K562 (cell line): Measurements from ENCODE around the gene MAML1. TPM values are rescaled to one million over a fixed set of nuclear protein-coding genes. Genes with fewer than 3 reads are reported as not detected.

ENCODE experiments used
- BDP1 ChIP-seq: IDR thresholded peaks from 3 replicates; pipeline ENCODE4 v1.6.1; 2011; ENCODE audit not compliant: insufficient read length, insufficient read depth
- KDM2B ChIP-seq: fragments of 250-450 bp; sonication (Bioruptor Pico); IDR thresholded peaks from 2 replicates; pipeline ENCODE4 v1.8.0; 2021; ENCODE audit warnings: mild to moderate bottlenecking, moderate library complexity
- MCM2 ChIP-seq: fragments of 450-650 bp; IDR thresholded peaks from 2 replicates; pipeline ENCODE4 v1.6.1; 2017; ENCODE audit warnings: low read depth, mild to moderate bottlenecking
- MIER1 ChIP-seq: fragments of 450-650 bp; IDR thresholded peaks from 2 replicates; pipeline ENCODE4 v1.6.1; 2016; ENCODE audit warnings: antibody characterized with exemption, mild to moderate bottlenecking, low read depth
- MTA1 ChIP-seq: fragments of 450-650 bp; IDR thresholded peaks from 2 replicates; pipeline ENCODE4 v1.6.1; 2017; ENCODE audit warnings: borderline replicate concordance
- NELFE ChIP-seq: IDR thresholded peaks from 2 replicates; pipeline ENCODE4 v1.6.1; 2011; ENCODE audit warnings: mild to moderate bottlenecking; ENCODE audit not compliant: insufficient read depth, insufficient read length
- NFYB ChIP-seq: IDR thresholded peaks from 2 replicates; pipeline ENCODE4 v1.6.1; 2011; ENCODE audit warnings: mild to moderate bottlenecking, moderate library complexity; ENCODE audit not compliant: insufficient read length; ENCODE audit errors: extremely low read depth
- OTX1 ChIP-seq: fragments of 450-650 bp; formaldehyde crosslinking; IDR thresholded peaks from 2 replicates; pipeline ENCODE4 v1.4.0; 2022; ENCODE audit warnings: mild to moderate bottlenecking
- PCBP2 ChIP-seq: fragments of 200-400 bp; formaldehyde crosslinking; IDR thresholded peaks from 2 replicates; pipeline ENCODE4 v1.6.1; 2018; ENCODE audit warnings: low read length, low read depth, mild to moderate bottlenecking, moderate library complexity; ENCODE audit not compliant: poor library complexity, severe bottlenecking
- PHTF2 ChIP-seq: fragments of 250-450 bp; sonication (Bioruptor Pico); IDR thresholded peaks from 2 replicates; pipeline ENCODE4 v1.5.0; 2021; ENCODE audit warnings: mild to moderate bottlenecking
- RBM22 ChIP-seq: fragments of 200-400 bp; formaldehyde crosslinking; IDR thresholded peaks from 2 replicates; pipeline ENCODE4 v1.6.1; 2018; ENCODE audit warnings: low read length, low read depth; ENCODE audit not compliant: poor library complexity, severe bottlenecking
- RFX1 ChIP-seq: fragments of 450-650 bp; IDR thresholded peaks from 2 replicates; pipeline ENCODE4 v1.6.1; 2016; ENCODE audit warnings: mild to moderate bottlenecking, moderate library complexity
- RFX7 ChIP-seq: fragments of 250-450 bp; sonication (Bioruptor Pico); IDR thresholded peaks from 2 replicates; pipeline ENCODE4 v1.5.1; 2021; ENCODE audit warnings: mild to moderate bottlenecking
- SAP30 ChIP-seq: fragments of 200-600 bp; sonication (generic); IDR thresholded peaks from 2 replicates; pipeline ENCODE4 v1.6.1; 2012; ENCODE audit warnings: borderline replicate concordance, low read depth, mild to moderate bottlenecking, moderate library complexity, low read length, control low read depth, inconsistent platforms; ENCODE audit not compliant: insufficient read depth, poor library complexity, severe bottlenecking
- SIN3A ChIP-seq, 2 experiments: fragments of 150-350 bp in 1 of 2; IDR thresholded peaks; 2 replicates each; pipeline ENCODE4 v1.6.1; 2011 to 2016; ENCODE audit warnings: borderline replicate concordance in 2 of 2, low read depth in 2 of 2, low read length in 2 of 2, mild to moderate bottlenecking in 2 of 2, moderate library complexity in 2 of 2; ENCODE audit not compliant: control insufficient read depth in 1 of 2
- SIN3B ChIP-seq: fragments of 450-650 bp; IDR thresholded peaks from 2 replicates; pipeline ENCODE4 v1.6.1; 2017; ENCODE audit warnings: low read depth, mild to moderate bottlenecking, moderate library complexity
- SMARCB1 ChIP-seq: IDR thresholded peaks from 2 replicates; pipeline ENCODE4 v1.6.1; 2011; ENCODE audit warnings: improper control_type of control experiment, low read depth; ENCODE audit not compliant: insufficient read length
- SRSF3 ChIP-seq: fragments of 200-400 bp; formaldehyde crosslinking; IDR thresholded peaks from 2 replicates; pipeline ENCODE4 v1.6.1; 2016; ENCODE audit warnings: mild to moderate bottlenecking, low read length, moderate library complexity; ENCODE audit not compliant: insufficient read depth
- TAL1 ChIP-seq: fragments of 450-650 bp; IDR thresholded peaks from 2 replicates; pipeline ENCODE4 v1.6.1; 2016; ENCODE audit warnings: mild to moderate bottlenecking
- ZBTB9 ChIP-seq: fragments of 450-650 bp; formaldehyde crosslinking; IDR thresholded peaks from 2 replicates; pipeline ENCODE4 v1.4.0; 2020; ENCODE audit warnings: mild to moderate bottlenecking, moderate library complexity
- ZFP36 ChIP-seq: fragments of 150-350 bp; IDR thresholded peaks from 2 replicates; pipeline ENCODE4 v1.6.1; 2018; ENCODE audit warnings: low read length, low read depth; ENCODE audit not compliant: partially characterized antibody
- ZNF217 ChIP-seq: sonication (generic); formaldehyde crosslinking; IDR thresholded peaks from 2 replicates; pipeline ENCODE4 v1.8.0; 2022; ENCODE audit warnings: mild to moderate bottlenecking, missing genetic modification reagents
- ZNF253 ChIP-seq: fragments of 250-450 bp; sonication (Bioruptor Pico); conservative IDR thresholded peaks from 2 replicates; pipeline ENCODE4 v1.6.1; 2021; ENCODE audit warnings: mild to moderate bottlenecking
- ZNF274 ChIP-seq: IDR thresholded peaks from 2 replicates; pipeline ENCODE4 v1.6.1; 2011; ENCODE audit warnings: low read depth, mild to moderate bottlenecking, low read length, moderate library complexity, borderline replicate concordance
- ZNF512 ChIP-seq: IDR thresholded peaks from 2 replicates; pipeline ENCODE4 v1.6.1; 2016; ENCODE audit warnings: missing genetic modification characterization, missing compliant biosample characterization
- ZNF644 ChIP-seq: fragments of 200-800 bp; sonication (Bioruptor generic); IDR thresholded peaks from 2 replicates; pipeline ENCODE4 v1.6.1; 2016; ENCODE audit warnings: low read depth, missing genetic modification characterization, missing compliant biosample characterization
- ZNF699 ChIP-seq: fragments of 250-450 bp; sonication (Bioruptor Pico); IDR thresholded peaks from 2 replicates; pipeline ENCODE4 v1.8.0; 2021; ENCODE audit warnings: mild to moderate bottlenecking, moderate library complexity; ENCODE audit not compliant: insufficient replicate concordance
- ZNF707 ChIP-seq: fragments of 250-450 bp; sonication (Bioruptor Pico); conservative IDR thresholded peaks from 2 replicates; pipeline ENCODE4 v1.8.0; 2022; ENCODE audit warnings: inconsistent platforms, mild to moderate bottlenecking, moderate library complexity
- polyA plus RNA-seq, 8 experiments: library from polyadenylated mRNA; depleted of rRNA in 4 of 8; stranded (reverse) in 5 of 8; unstranded in 3 of 8; fragments of >200 nt; fragmentation: Nextera tagmentation in 2 of 8; fragmentation: Illumina TruSeq in 1 of 8; extraction: Ambion mirVana in 2 of 8; extraction: Trizol in 1 of 8; gene quantifications; 2 replicates each; pipeline versions ENCODE4 v1.2.1 to v1.2.3, GENCODE V29; 2011 to 2014; ENCODE audit warnings: inconsistent platforms in 1 of 8, missing spikeins in 1 of 8
- total RNA-seq, 7 experiments: library from RNA; depleted of rRNA in 6 of 7; stranded (reverse); fragments of >200 nt in 6 of 7; fragmentation: Illumina TruSeq in 2 of 7; extraction: Trizol in 2 of 7; gene quantifications; 2 replicates each; pipeline versions ENCODE4 v1.2.1 to v1.2.3, GENCODE V29; 2011 to 2021; ENCODE audit warnings: low replicate concordance in 1 of 7

MAML1 gene
- total and polyA plus RNA-seq, 9 of the 15 experiments (the other 6 are each of a cell fraction or from before 2014, with no cell fraction given) = 0.32 to 18.4 (median 7.0) TPM

- TF ChIP-seq RFX7 (CRISPR knock-in tag) = no peak
- peak in 1 of 2 experiments; percentile 39; a peak in 1 of 4 replicates for TF ChIP-seq SIN3A (IDR thresholded peaks at IDR 0.05; ENCODE audit: borderline replicate concordance in 2 of 2, control insufficient read depth in 1 of 2, low read depth in 2 of 2, low read length in 2 of 2)
- no peak for TF ChIP-seq SRSF3
- TF ChIP-seq MTA1 = no peak
- TF ChIP-seq MIER1 = no peak
- no peak for TF ChIP-seq RFX1
- TF ChIP-seq ZBTB9 (CRISPR knock-in tag) = no peak
- no peak for TF ChIP-seq ZNF644 (tag)
- no peak for TF ChIP-seq ZNF707 (CRISPR knock-in tag)
- no peak for TF ChIP-seq BDP1
- no peak for TF ChIP-seq PHTF2 (CRISPR knock-in tag)
- TF ChIP-seq ZNF274 = no peak; the same call in 1 of the 2 replicates
- no peak for TF ChIP-seq ZNF253 (CRISPR knock-in tag)
- no peak for TF ChIP-seq KDM2B (CRISPR knock-in tag)
- no peak for TF ChIP-seq SIN3B
- no peak for TF ChIP-seq ZNF217
- TF ChIP-seq PCBP2 = no peak
- TF ChIP-seq MCM2 = no peak
- no peak for TF ChIP-seq SMARCB1
- peak; percentile 20 for TF ChIP-seq SAP30
- no peak for TF ChIP-seq NFYB
- no peak for TF ChIP-seq ZFP36
- no peak for TF ChIP-seq ZNF512 (tag)
- no peak for TF ChIP-seq NELFE
- no peak; the same call in 1 of the 2 replicates for TF ChIP-seq TAL1
- TF ChIP-seq OTX1 (CRISPR knock-in tag) = no peak
- peak; percentile 60 for TF ChIP-seq RBM22
- TF ChIP-seq ZNF699 (CRISPR knock-in tag) = no peak
Observed at GRCh38 chr5:179821298-179822058, 88.9 kb downstream of the MAML1 start (continued).
